GM21786 (cell line): ENCODE data around the gene SLC2A10.
A peak's percentile ranks its signal among the peaks of the same experiment; 100 is the strongest.

ENCODE experiments used
- ATAC-seq: cut with Tn5 transposase; IDR thresholded peaks from one replicate; pipeline ENCODE4 v1.9.1; 2021; ENCODE audit not compliant: unreplicated experiment

SLC2A10 gene

GRCh38 chr20:46682063-46682821 is 27.2 kb upstream of the SLC2A10 start:
- no peak for ATAC-seq

GRCh38 chr20:46683011-46683667 is 26.3 kb upstream of the SLC2A10 start:
- no peak for ATAC-seq

GRCh38 chr20:46683668-46683938 is 25.8 kb upstream of the SLC2A10 start:
- ATAC-seq: no peak

GRCh38 chr20:46683939-46684750 is 25.3 kb upstream of the SLC2A10 start:
- no peak for ATAC-seq

- no peak for ATAC-seq
Observed at GRCh38 chr20:46688151-46689081, 21.0 kb upstream of the SLC2A10 start.

- peak; percentile 95 for ATAC-seq
Observed at GRCh38 chr20:46689082-46689753, 20.2 kb upstream of the SLC2A10 start, which contains the start of gene TP53RK. Gene TP53RK, minus strand, starts transcription at chr20:46689444. Its CDS starts 30 bp downstream, at chr20:46689414.

GRCh38 chr20:46689754-46690085 is 19.7 kb upstream of the SLC2A10 start:
- ATAC-seq: no peak

- no peak for ATAC-seq
Observed at GRCh38 chr20:46690219-46691106, 19.0 kb upstream of the SLC2A10 start.

GRCh38 chr20:46691196-46691595 is 18.3 kb upstream of the SLC2A10 start:
- ATAC-seq: no peak

GRCh38 chr20:46694484-46694883 is 15.0 kb upstream of the SLC2A10 start:
- ATAC-seq: no peak

- no peak for ATAC-seq
Observed at GRCh38 chr20:46695892-46696291, 13.6 kb upstream of the SLC2A10 start.

- no peak for ATAC-seq
Observed at GRCh38 chr20:46696791-46697279, 12.6 kb upstream of the SLC2A10 start.

- ATAC-seq: no peak
Observed at GRCh38 chr20:46698788-46699187, 10.7 kb upstream of the SLC2A10 start.

GRCh38 chr20:46699651-46700359 is 9.6 kb upstream of the SLC2A10 start:
- ATAC-seq: no peak

- no peak for ATAC-seq
Observed at GRCh38 chr20:46700481-46700880, 9.0 kb upstream of the SLC2A10 start.

GRCh38 chr20:46701057-46701456 is 8.4 kb upstream of the SLC2A10 start:
- ATAC-seq: no peak

- ATAC-seq: no peak
Observed at GRCh38 chr20:46701556-46701955, 7.9 kb upstream of the SLC2A10 start.

GRCh38 chr20:46701986-46702385 is 7.5 kb upstream of the SLC2A10 start:
- no peak for ATAC-seq
